Adrenal gland (tissue), 5 donors: ENCODE results near the gene QSER1.

ENCODE experiments used
- CTCF ChIP-seq, 6 experiments: fragments of 450-650 bp in 4 of 6; fragments of 200-600 bp in 2 of 6; sonication (generic) in 1 of 6; IDR thresholded peaks; 1 replicate in 5 of 6; 2 replicates in 1 of 6; pipeline versions ENCODE4 v1.5.1 to v1.8.0; 2016 to 2021; ENCODE audit warnings: antibody characterized with exemption in 6 of 6, mild to moderate bottlenecking in 2 of 6, moderate library complexity in 1 of 6
- POLR2A ChIP-seq, 2 donors: fragments of 450-650 bp; IDR thresholded peaks; one replicate each; pipeline ENCODE4 v1.6.1; 2017; ENCODE audit warnings: antibody characterized with exemption in 2 of 2, mild to moderate bottlenecking in 2 of 2, moderate library complexity in 1 of 2
- donor health status: DM: no; HTN: no; CAD: no.

- no peak for TF ChIP-seq CTCF (IDR thresholded peaks at IDR 0.05)
- no peak for TF ChIP-seq POLR2A (IDR thresholded peaks at IDR 0.05)
These were observed 42.9 kb downstream of the QSER1 start for GRCh38 chr11:32935462-32936029.
